ENCODE results near the gene ISCA2. TPM values are rescaled to one million over a fixed set of nuclear protein-coding genes. Genes with fewer than 3 reads are reported as not detected.

ISCA2 gene
- total RNA-seq, 1 donor: 8.7 TPM

DNA sequence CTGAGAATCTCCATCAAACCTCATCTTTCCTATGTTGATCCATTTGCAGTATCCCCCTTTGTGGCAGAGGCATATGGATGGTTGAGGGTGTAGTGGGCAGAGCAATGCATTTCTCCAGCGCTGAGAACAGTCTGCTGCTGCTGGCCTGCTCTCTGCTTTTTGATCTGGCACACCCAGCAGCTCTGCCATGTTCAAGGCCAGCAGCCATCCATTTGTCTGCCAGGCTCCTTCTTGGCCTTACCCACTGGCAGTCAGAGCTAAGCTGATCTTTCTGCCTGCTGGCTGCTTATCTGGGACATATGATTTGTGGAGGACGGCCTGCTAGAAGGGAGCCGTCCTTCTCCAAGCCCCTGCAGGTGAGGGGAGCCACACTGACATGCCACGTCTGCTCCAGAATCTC, 17.5 kb upstream of the ISCA2 start:
- no peak overlapping the region for H3K4me2 ChIP-seq (ENCODE audit: insufficient read depth, low read length)
- DNase-seq (ENCODE audit: insufficient read length, low spot score, missing footprints): no peak
- H3K4me1 ChIP-seq (ENCODE audit: insufficient read depth, low read length): peaks cover 14% of the 10 kb centered on the region
- H3K9me3 ChIP-seq (ENCODE audit: low read depth, low read length): no peaks in the 10 kb centered on the region
- H3K79me2 ChIP-seq (ENCODE audit: insufficient read depth, low read length): no peaks in the 10 kb centered on the region
- TF ChIP-seq, protein P1, sequence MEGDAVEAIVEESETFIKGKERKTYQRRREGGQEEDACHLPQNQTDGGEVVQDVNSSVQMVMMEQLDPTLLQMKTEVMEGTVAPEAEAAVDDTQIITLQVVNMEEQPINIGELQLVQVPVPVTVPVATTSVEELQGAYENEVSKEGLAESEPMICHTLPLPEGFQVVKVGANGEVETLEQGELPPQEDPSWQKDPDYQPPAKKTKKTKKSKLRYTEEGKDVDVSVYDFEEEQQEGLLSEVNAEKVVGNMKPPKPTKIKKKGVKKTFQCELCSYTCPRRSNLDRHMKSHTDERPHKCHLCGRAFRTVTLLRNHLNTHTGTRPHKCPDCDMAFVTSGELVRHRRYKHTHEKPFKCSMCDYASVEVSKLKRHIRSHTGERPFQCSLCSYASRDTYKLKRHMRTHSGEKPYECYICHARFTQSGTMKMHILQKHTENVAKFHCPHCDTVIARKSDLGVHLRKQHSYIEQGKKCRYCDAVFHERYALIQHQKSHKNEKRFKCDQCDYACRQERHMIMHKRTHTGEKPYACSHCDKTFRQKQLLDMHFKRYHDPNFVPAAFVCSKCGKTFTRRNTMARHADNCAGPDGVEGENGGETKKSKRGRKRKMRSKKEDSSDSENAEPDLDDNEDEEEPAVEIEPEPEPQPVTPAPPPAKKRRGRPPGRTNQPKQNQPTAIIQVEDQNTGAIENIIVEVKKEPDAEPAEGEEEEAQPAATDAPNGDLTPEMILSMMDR (IDR thresholded peaks at IDR 0.05; ENCODE audit: extremely low read depth, low read depth, low read length): no peak
- no peaks in the 10 kb centered on the region for H3K27me3 ChIP-seq (ENCODE audit: insufficient read depth, low read length)
- H4K20me1 ChIP-seq (ENCODE audit: insufficient read depth, low read length): no peaks in the 10 kb centered on the region
- H2AFZ ChIP-seq (ENCODE audit: low read length): peak overlapping the region; percentile 78
- H3K27ac ChIP-seq (ENCODE audit: low read depth, low read length): peak overlapping the region; percentile 54
- H3K36me3 ChIP-seq (ENCODE audit: insufficient read depth, low read length): peaks cover 12% of the 10 kb centered on the region
- H3K4me3 ChIP-seq (ENCODE audit: insufficient read depth, low read length): no peak overlapping the region

DNA sequence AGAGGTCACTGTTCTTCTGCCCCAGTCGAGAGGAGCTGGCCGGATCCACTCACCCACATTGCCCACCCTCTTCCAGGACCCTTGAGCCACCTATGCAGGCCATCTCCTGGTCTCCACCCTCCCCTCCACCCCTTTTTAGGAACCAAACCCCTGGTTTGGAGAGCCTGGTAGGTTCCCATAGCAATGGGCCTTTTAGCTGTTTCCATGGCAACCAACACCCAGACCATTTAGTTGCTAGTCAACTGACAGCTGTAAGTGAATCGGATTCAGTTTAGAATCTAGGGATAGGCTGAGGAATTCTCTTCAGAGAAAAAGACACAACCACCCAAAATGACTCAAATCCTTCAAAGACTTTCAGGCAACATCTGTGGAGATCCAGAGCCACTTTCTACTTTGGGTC, 17.0 kb upstream of the ISCA2 start:
- peak overlapping the region; percentile 54 for H3K27ac ChIP-seq (ENCODE audit: low read depth, low read length)
- no peaks in the 10 kb centered on the region for H4K20me1 ChIP-seq (ENCODE audit: insufficient read depth, low read length)
- H2AFZ ChIP-seq (ENCODE audit: low read length): no peak overlapping the region
- H3K4me3 ChIP-seq (ENCODE audit: insufficient read depth, low read length): no peak overlapping the region
- peaks cover 17% of the 10 kb centered on the region for H3K36me3 ChIP-seq (ENCODE audit: insufficient read depth, low read length)
- no peak overlapping the region for H3K4me2 ChIP-seq (ENCODE audit: insufficient read depth, low read length)
- DNase-seq (ENCODE audit: insufficient read length, low spot score, missing footprints): no peak
- TF ChIP-seq, protein P1 (IDR thresholded peaks at IDR 0.05; ENCODE audit: extremely low read depth, low read depth, low read length): no peak
- H3K4me1 ChIP-seq (ENCODE audit: insufficient read depth, low read length): peaks cover 14% of the 10 kb centered on the region
- H3K27me3 ChIP-seq (ENCODE audit: insufficient read depth, low read length): no peaks in the 10 kb centered on the region
- no peaks in the 10 kb centered on the region for H3K79me2 ChIP-seq (ENCODE audit: insufficient read depth, low read length)
- H3K9me3 ChIP-seq (ENCODE audit: low read depth, low read length): no peaks in the 10 kb centered on the region

DNA sequence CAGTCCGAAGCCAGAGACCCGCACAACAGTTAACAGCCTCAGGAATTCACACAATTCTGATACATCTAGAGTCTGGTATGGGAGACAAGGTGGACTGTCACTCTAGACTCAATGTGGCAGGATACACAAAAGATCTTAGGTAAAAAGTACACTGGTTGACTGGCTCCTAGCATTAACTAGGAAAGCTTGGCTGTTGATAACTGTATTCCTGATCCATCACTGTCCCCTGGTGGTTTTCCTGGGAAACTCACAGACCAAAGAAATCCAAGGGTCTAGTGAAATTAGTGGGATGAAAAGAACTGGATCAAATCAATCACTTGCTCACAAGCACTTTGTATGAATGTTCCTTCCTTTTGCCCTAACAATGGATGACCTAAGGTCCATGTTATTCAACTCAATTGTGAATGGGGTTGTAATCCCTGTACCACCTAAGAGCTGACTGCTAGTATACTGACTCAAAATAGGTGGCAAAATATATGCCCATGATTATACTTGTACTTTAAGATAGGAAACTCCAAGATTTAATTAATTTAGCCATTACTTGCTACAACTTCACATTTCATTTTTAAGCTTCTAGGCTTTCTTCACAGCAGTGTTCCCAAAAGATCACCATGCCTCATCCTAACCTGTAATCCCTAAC, 14.4 kb upstream of the ISCA2 start:
- DNase-seq (ENCODE audit: insufficient read length, low spot score, missing footprints): no peak
- H3K79me2 ChIP-seq (ENCODE audit: insufficient read depth, low read length): no peaks in the 10 kb centered on the region

DNA sequence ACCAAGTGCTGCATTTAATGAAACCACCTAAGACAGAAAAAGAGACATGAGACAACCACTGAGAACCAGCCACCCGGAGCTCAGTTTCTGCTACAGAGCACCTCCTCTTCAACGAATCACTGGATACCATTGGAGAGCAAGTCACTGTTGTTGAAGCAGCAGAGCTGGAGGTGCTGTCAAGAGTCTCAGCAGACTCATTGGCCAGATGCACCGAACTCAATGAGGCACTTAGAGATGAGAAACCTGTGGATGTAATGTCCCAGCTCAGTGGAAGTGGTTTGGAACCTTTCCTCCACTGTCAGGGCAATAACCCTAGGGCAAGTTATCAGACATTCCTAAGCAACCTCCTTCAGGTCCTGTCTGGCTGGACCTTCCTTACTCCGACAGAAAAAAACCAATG, 13.5 kb upstream of the ISCA2 start:
- no peak overlapping the region for H2AFZ ChIP-seq (ENCODE audit: low read length)
- H3K4me1 ChIP-seq (ENCODE audit: insufficient read depth, low read length): peaks cover 21% of the 10 kb centered on the region
- peaks cover 24% of the 10 kb centered on the region for H3K36me3 ChIP-seq (ENCODE audit: insufficient read depth, low read length)
- H3K4me3 ChIP-seq (ENCODE audit: insufficient read depth, low read length): no peak overlapping the region
- H3K27me3 ChIP-seq (ENCODE audit: insufficient read depth, low read length): no peaks in the 10 kb centered on the region
- no peaks in the 10 kb centered on the region for H3K9me3 ChIP-seq (ENCODE audit: low read depth, low read length)
- no peak overlapping the region for H3K27ac ChIP-seq (ENCODE audit: low read depth, low read length)
- TF ChIP-seq, protein P1 (IDR thresholded peaks at IDR 0.05; ENCODE audit: extremely low read depth, low read depth, low read length): no peak
- H4K20me1 ChIP-seq (ENCODE audit: insufficient read depth, low read length): no peaks in the 10 kb centered on the region
- H3K79me2 ChIP-seq (ENCODE audit: insufficient read depth, low read length): no peaks in the 10 kb centered on the region
- H3K4me2 ChIP-seq (ENCODE audit: insufficient read depth, low read length): no peak overlapping the region
- DNase-seq (ENCODE audit: insufficient read length, low spot score, missing footprints): no peak

More for the DNA sequence above, 14.4 kb upstream of the ISCA2 start:
- Histone ChIP-seq H3K27me3 (ENCODE audit: insufficient read depth, low read length) (no peaks in the 10 kb centered on the region), H3K4me3 (ENCODE audit: insufficient read depth, low read length) (no peak overlapping the region), H3K4me2 (ENCODE audit: insufficient read depth, low read length) (no peak overlapping the region), H3K36me3 (ENCODE audit: insufficient read depth, low read length) (peaks cover 24% of the 10 kb centered on the region), H4K20me1 (ENCODE audit: insufficient read depth, low read length) (no peaks in the 10 kb centered on the region), H3K4me1 (ENCODE audit: insufficient read depth, low read length) (peaks cover 22% of the 10 kb centered on the region), H3K27ac (ENCODE audit: low read depth, low read length) (no peak overlapping the region), H2AFZ (ENCODE audit: low read length) (no peak overlapping the region), H3K9me3 (ENCODE audit: low read depth, low read length) (no peaks in the 10 kb centered on the region)
- TF ChIP-seq, protein P1 (IDR thresholded peaks at IDR 0.05; ENCODE audit: extremely low read depth, low read depth, low read length): peak; percentile 88

All from osteoblast (primary cell).